ENCODE results near the gene LEPROT.
"Not testable (repeated sequence)": the region's sequence is repeated elsewhere in the genome, so short reads cannot be mapped to it uniquely, and the experiment has no call there.

LEPROT gene

DNA sequence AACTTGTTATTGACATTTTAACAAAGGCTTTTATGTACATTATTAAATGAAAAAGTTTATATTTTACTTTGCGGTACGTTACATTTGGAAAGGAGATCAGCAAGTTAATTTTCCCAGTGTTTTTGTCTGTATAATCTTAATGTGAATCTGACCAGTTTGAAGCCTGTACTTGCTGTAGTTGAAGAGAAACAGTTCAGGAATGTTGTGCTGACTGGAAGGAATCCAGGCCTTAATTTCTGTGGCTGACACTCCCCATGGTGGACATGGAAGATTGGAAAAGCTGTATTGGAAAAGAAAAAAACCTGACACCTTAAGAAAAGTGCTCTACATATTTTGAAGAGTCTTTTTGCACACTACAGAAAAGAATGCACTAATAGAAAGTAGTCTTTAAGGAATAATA, 15.5 kb downstream of the LEPROT start:
- DNase-seq (ENCODE audit: low read depth in 1 of 2, low spot score in 1 of 2), result no peak

DNA sequence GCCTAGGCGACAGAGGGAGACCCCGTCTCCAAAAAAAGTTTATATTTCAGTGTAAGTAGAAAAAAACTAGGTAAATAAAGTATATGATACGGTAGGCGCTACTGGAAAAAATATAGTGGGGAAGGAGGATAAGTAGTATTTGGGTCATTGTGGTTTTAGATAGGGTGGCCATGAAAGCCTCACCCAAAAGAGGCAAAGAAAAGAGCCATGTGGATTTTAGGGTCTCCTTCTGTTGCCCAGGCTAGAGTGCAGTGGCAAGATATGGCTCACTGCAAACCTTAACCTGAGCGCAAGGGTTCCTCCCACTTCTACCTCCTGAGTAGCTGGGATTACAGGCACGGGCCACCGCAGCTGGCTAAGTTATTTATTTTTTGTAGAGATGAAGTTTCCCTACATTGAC, 17.1 kb downstream of the LEPROT start:
- DNase-seq (ENCODE audit: low read depth in 1 of 2, low spot score in 1 of 2), result no peak

DNA sequence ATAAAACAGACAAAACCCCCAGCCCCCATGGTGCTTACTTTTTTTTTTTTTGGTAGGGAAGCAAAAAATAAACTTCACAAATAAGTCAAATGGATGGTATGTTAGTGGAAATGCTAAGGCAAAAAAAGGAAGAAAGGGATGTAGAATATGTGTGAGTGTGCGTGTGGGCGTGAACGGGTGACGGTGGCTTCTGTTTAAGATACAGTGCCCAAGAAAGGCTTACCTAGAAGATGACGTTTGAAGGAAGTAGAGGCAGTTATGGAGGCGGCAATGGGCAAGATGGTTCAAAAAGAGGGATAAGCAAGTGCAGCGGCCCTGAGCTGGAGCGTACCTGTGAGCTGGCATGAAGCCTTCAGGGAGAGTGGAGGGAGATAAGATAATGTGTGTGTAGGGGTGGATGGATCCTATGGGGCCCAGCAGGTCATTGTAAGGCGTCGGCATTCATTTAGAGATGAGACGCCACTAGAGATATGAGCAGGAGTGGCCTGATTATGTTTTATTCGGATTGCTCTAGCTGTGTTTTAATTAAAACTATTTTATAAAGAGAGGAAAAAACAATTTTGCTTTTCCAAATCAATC, 19.9 kb downstream of the LEPROT start:
- DNase-seq (ENCODE audit: low read depth in 1 of 2, low spot score in 1 of 2), result no peak

DNA sequence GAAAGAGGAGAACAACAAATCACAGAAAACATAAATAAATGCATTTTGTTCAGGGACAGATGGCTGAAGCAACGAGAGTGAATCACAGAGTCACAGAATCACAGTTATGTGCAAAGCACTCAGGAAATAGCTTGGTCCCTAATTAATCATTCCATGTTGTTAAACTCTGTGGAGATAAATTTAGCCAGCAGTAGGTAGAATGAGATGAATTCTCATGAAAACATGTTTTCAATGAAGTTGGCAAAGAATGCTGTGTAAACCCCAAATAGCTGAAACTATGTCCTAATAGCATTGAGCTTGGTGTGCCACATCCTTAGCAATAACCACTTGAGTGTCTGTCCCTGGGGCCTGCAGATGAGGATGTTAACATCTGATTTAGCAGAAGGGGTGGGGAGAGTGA, 20.4 kb downstream of the LEPROT start:
- DNase-seq (ENCODE audit: low read depth in 1 of 2, low spot score in 1 of 2), result no peak

DNA sequence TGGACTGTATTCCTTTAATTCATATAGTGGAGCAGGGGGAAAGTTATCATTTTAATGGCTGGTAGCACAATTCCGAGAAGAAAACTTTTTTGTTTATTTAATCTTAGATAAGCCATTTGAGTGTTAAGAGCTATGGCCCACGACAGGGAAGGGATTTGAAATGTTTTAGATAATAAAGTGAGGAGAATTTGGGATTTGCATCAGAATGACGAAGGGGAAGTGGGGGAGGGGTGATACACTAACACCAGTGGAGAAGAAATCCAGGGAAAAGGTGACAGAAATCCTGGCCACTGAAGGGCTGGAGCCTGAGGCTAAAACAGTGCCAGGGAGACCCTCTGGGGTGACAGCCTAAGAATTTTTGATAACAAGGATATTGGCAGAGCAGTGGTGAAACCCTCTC, 21.0 kb downstream of the LEPROT start:
- no peak for DNase-seq (ENCODE audit: low read depth in 1 of 2, low spot score in 1 of 2)

DNA sequence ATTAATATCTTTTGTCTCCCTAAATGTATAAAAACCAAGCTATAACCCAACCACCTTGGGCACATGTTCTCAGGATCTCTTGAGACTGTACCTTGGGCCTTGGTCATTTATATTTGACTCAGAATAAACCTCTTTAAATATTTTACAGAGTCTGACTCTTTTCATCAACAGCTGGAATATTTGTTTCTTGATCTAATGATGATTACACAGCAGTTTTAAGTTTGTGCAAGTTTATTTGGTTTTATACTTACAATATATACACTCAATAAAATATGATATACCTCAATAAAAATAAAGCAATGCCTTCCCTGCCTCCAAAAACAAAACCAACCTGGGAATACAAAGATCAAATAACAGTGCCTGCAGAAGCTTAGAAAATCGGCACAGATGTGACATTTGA, 22.0 kb downstream of the LEPROT start:
- no peak for DNase-seq (ENCODE audit: low read depth in 1 of 2, low spot score in 1 of 2)

DNA sequence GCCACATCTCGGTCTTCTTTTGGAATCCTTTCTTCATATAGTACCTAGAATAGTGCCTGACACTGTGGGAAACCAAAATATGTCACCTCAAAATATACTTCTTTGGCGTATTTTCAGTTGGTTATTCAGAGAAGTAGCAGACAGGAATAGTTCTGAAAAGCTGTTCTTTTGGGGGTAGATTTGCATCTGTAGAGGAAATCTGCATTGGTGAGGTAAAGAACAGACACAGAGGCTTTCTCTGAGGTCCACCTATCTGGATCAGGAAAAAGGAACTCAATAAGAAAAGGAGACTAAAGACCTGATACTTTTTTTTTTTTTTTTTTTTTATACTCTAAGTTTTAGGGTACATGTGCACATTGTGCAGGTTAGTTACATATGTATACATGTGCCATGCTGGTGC, 23.2 kb downstream of the LEPROT start:
- DNase-seq (ENCODE audit: low read depth in 1 of 2, low spot score in 1 of 2), result no peak

DNA sequence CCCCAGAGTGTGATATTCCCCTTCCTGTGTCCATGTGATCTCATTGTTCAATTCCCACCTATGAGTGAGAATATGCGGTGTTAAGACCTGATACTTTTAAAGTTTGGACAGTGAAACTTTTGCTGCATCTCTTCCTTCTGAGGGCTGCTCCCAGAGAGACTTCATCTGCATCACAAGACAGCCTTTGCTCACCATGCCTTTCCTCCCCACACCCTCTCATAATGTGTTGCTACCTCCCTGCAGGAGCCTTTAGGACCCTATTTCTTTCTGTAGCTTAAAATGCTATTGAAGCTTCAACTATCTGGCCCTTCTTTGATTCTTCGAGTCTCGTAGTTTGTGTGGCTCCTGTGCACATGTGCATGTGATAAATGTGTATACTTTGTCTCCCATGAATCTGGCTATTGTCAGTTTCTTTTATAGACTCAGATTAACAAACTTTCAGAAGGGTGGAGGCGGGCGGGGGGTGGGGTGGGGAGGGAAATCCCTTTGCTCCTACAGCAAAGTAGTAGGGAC, 23.7 kb downstream of the LEPROT start:
- no peak for DNase-seq (ENCODE audit: low read depth in 1 of 2, low spot score in 1 of 2)

DNA sequence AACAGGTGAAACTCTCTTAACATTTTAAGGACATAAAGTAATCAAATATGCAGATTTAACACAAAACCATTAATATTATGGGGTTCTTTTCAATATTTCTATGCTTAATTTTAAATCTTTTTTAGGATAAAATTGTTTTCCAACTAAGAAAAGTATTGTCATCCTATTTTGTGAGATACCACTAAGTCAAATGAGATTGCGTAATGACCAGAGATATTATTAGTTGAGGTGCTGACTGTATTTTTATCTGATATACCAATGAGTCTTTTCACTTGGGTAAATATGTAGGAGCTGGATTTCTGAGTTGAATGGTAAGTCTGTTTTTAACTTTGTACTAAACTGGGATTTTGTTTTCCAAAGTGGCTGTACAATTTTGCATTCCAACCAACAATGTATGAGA, 25.4 kb downstream of the LEPROT start:
- no peak for DNase-seq (ENCODE audit: low read depth in 1 of 2, low spot score in 1 of 2)

DNA sequence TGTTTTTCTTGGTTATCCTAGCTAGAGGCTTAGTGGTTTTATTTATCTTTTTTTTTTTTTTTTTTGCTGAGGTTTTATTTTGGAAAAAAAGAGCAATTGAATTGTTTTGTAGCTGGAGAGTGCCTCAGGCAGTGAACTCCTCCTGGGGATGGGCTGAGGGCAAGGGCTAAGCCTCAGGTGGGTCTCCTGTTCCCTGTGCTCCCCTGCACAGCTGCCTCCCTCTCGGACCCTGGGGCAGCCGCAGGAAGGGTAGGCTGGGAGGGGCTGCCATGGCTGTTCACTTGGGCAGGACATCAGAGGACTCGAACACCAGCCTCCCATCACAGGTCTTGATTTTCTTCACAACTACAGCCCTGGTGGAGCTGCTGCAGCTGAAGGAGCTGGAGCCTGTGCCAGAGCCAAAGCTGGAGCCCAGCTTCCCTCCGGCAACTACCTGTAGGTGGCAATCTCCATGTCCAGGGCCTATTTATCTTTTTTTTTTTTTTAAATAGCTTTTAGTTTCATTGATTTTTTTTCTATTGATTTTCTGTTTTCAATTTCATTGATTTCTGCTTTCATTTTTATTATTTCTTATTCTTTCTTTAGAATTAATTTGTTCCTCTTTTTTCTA, 28.9 kb downstream of the LEPROT start:
- no peak for DNase-seq (ENCODE audit: low read depth in 1 of 2, low spot score in 1 of 2)

DNA sequence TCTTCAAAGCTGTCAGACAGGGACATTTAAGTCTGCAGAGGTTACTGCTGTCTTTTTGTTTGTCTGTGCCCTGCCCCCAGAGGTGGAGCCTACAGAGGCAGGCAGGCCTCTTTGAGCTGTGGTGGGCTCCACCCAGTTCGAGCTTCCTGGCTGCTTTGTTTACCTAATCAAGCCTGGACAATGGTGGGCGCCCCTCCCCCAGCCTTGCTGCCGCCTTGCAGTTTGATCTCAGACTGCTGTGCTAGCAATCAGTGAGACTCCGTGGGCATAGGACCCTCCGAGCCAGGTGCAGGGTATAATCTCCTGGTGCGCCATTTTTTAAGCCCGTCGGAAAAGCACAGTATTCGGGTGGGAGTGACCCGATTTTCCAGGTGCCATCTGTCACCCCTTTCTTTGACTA, 35.2 kb downstream of the LEPROT start:
- DNase-seq (ENCODE audit: low read depth in 1 of 2, low spot score in 1 of 2), result not testable (repeated sequence)

DNA sequence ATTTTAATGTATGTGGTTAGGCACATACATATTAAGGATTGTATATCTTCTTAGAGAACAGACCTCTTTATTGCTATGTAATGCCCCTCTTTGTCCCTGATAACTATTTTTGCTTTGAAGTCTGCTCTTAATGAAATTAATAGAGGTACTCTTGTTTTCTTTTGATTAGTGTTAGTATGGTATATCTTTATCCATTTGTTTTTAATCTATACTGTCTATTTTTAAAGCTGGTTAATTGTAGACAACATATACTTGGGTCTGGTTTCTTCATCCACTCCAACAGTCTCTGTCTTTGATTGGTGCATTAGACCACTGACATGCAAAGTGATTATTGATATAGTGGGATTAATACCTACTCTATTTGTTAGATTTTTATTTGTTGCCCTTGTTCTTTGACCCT, 36.0 kb downstream of the LEPROT start:
- no peak for DNase-seq (ENCODE audit: low read depth in 1 of 2, low spot score in 1 of 2)

DNA sequence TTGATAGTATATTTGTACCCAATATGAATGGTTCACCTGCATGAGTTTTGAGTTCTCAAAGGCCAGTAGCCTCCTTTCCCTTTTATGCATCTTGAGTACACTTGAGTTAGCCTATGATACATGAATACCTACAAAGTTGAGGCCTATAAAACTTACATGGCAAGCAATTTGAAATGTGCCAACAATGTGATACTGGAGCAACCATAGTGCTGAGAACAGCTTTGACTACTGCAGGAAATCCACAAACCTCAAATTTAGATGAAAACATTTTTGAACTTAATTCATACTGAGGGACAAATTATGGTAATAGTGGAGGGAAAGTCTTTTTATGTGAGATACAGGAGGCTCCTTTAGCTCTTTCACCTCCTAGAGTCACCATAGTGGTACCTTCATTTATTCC, 37.4 kb downstream of the LEPROT start:
- DNase-seq (ENCODE audit: low read depth in 1 of 2, low spot score in 1 of 2), result no peak

DNA sequence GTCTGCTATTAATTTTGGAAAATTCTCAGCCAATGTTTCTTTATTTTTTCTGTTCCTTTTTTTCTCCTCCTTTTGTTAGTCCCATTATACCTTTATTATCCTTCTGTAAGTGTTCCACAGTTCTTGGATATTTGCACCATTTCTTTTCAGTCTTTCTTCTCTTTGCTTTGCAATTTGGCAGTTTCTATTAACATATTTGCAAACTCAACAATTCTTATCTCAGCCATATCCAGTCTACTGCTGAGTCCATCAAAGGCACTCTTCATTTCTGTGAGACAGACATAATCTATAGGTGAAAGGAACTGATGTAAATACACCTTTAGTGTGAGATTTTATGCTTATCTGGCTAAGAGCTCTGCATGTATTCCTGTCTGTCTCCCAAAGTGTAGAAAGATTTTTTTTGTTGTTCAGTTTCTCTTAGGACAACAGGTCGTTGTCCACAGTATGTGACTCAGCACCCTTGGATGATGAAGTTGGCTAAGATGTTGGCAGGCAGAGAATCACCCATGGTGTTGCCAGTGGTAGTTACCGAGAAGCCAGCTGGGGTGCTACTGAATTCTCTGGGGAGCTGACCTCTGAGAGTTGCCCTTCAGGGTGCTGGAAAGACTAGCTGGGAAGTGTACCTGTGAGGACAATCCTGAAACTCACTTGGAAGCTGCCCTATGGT, 38.4 kb downstream of the LEPROT start:
- no peak for DNase-seq (ENCODE audit: low read depth in 1 of 2, low spot score in 1 of 2)

DNA sequence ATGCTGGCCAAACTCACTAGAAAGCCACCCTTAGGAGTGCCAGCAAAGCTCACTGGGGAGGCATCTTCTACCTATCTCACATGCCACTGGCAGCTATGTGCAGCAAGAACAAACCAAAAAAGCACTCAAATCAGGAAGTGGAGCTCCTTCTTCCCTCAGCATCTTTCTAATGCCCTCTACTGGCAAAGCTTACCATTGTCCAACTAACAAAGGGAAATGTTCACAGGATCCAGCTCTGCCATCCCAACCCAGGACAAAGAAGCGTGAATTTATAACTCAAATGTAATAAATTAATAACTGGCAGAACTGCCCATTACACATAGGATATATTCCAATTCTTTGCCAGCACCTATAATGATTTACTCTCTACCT, 38.9 kb downstream of the LEPROT start:
- DNase-seq (ENCODE audit: low read depth in 1 of 2, low spot score in 1 of 2), result no peak

DNA sequence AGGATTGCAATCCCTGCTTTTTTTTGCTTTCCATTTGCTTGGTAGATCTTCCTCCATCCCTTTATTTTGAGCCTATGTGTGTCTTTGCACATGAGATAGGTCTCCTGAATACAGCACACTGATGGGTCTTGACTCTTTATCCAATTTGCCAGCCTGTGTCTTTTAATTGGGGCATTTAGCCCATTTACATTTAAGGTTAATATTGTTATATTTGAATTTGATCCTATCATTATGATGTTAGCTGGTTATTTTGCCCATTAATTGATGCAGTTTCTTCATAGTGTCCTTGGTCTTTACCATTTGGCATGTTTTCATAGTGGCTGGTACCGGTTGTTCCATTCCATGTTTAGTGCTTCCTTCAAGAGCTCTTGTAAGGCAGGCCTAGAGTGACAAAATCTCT, 45.4 kb downstream of the LEPROT start:
- not testable (repeated sequence) for DNase-seq (ENCODE audit: low read depth in 1 of 2, low spot score in 1 of 2)

DNA sequence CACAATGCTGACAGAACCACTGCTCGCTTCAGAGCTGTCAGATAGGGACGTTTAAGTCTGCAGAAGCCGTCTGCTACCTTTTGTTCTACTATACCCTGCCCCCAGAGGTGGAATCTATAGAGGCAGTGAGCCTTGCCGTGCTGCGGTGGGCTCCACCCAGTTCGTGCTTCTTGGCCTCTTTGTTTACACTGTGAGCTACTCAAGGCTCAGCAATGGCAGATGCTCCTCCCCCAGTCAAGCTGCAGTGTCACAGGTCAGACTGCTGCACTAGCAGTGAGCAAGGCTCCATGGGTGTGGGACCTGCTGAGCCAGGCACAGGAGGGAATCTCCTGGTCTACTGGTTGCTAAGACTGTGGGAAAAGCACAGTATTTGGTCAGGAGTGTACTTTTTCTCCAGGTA, 47.1 kb downstream of the LEPROT start:
- no peak for DNase-seq (ENCODE audit: low read depth in 1 of 2, low spot score in 1 of 2)

DNA sequence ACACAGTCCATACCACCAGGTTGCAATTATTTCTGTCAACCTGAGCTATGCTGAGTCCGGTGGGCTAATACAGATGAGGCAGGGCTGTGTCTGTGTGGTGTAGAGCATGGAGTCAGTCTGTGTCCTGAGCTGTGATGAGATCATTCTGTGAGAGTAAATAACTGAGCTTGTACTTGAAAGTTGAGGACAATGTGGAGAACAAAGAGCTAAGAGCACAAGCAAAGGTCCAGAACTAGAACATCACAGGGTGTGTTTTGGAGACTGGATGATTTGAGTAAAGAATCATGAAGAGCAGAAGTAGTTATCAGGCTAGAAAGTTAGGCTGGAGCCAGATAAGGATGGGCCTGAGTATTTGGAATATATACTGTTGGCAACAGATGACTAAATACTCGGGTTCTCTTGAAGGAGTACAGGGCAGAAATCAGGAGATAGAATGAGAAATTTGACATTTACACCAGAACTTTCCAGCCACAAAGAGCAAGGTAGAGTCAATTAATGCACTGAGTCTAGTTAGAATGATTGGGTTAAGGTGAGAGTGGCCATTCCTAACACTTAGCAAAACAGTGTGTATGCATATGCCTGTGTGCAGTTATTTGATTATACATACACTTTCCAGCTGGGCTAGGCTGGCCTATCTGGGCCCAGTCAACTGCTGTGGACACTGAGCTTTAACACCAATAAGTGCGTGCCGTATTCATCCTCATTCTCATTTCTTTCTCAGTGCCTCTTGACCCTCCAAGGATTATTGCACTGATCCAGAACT, 48.8 kb downstream of the LEPROT start:
- no peak for DNase-seq (ENCODE audit: low read depth in 1 of 2, low spot score in 1 of 2)

DNA sequence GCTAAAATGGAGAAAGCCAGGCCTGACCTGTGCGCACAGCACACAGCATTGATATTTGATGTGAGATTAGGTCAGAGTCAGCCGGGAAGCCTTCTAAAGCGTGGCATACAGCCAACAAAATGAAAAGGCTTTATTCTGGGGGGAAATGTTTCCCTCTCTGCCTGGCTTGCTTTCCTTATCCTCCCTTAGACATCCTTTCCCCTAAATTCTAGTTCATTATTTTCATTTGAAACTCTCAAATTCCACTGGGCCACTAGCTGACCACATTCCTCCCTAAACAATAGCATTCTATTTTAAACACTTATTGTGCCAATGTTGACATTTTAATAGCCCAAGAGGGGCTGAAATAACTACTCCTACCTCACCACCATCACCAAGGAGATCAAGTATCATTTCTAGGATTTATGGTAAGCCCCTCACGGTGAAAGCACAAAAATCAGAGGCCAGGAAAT, 49.4 kb downstream of the LEPROT start:
- DNase-seq (ENCODE audit: low read depth in 1 of 2, low spot score in 1 of 2), result no peak

DNA sequence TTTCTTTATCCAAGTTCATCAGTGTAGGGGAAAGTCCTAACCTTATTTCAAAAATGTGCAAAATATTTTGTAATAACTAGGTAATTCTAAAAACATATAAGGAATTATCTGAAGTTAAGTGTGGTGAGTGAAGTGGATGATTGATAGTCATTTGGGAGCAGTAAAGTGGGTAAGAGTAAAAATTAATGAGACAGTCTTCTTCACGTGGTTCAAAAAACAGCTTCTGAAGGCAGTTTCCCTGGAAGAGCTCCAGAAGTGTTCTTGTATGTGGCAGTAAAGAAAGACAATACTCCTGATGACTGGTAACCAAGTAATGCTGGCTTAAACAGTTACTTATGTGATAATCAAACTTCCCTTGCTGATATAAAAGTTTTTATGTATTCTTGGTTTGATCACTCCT, 50.3 kb downstream of the LEPROT start:
- DNase-seq (ENCODE audit: low read depth in 1 of 2, low spot score in 1 of 2), result no peak

DNA sequence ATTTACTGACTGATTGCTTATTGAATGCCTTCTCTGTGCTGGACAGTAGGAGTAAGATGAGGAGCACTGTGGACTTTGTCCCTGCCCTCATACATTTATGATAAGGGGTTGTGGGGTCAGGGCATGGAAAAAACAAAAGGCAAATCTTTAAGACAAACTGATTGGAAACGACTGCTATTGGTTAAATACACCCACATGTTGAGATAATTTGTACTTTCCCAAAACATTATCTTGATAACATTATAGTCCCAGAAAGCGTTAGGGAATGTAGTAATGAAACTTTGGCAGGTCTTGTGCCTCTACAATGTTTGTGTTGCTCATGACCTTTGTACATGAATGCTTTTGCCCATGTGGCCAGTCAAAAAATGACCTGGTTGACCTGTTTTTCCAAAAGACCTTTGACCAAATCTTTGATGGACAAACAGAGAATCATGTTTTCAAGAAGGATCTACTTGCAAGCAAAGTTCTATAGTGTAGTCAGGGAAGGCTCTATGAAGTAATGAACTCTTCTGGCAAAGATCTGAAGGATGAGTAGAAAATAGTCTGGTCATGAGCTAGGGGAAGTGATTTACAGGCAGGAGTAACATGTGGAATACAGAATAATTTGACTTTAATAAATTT, 50.9 kb downstream of the LEPROT start:
- DNase-seq (ENCODE audit: low read depth in 1 of 2, low spot score in 1 of 2), result no peak
